Loucy (cell line): ENCODE measurements around the gene CCDC187.

Experiments used
- CTCF ChIP-seq: fragments of 200-600 bp; sonication (generic); conservative IDR thresholded peaks from 2 replicates; pipeline ENCODE4 v1.5.1; 2014; ENCODE audit warnings: mild to moderate bottlenecking, antibody characterized with exemption, low read length
- EZH2phosphoT487 ChIP-seq: fragments of 200-600 bp; IDR thresholded peaks from 2 replicates; pipeline ENCODE4 v1.6.1; 2018; ENCODE audit warnings: antibody characterized with exemption, mild to moderate bottlenecking, moderate library complexity, borderline replicate concordance

GRCh38 chr9:136303825-136304416, at the start of gene CCDC187:
- no peak for TF ChIP-seq CTCF
- no peak for TF ChIP-seq EZH2phosphoT487
